Thymus (tissue), 11 donors: ENCODE measurements around the gene CMAS. TPM values are rescaled to one million over a fixed set of nuclear protein-coding genes. Genes with fewer than 3 reads are reported as not detected.
"Not testable (repeated sequence)": the region's sequence is repeated elsewhere in the genome, so short reads cannot be mapped to it uniquely, and the experiment has no call there.

Experiments used
- DNase-seq, 9 donors: peaks; one replicate each; pipeline ENCODE4 v3.0.0-alpha.2; 2013; ENCODE audit warnings: low spot score in 9 of 9, low read depth in 6 of 9, missing footprints in 1 of 9
- H3K27ac ChIP-seq, 2 donors: one replicate each; pipeline ENCODE4 v1.5.1; 2013; ENCODE audit warnings: control low read depth in 1 of 2, low read depth in 1 of 2, low read length in 1 of 2, mild to moderate bottlenecking in 1 of 2, moderate library complexity in 1 of 2
- H3K27me3 ChIP-seq, 2 donors: one replicate each; pipeline ENCODE4 v1.5.1; 2013; ENCODE audit warnings: low read length in 1 of 2; ENCODE audit not compliant: control insufficient read depth in 2 of 2, insufficient read depth in 1 of 2
- H3K36me3 ChIP-seq, 2 donors: one replicate each; pipeline ENCODE4 v1.5.1; 2013; ENCODE audit warnings: low read length in 1 of 2, mild to moderate bottlenecking in 1 of 2, moderate library complexity in 1 of 2; ENCODE audit not compliant: control insufficient read depth in 2 of 2, insufficient read depth in 2 of 2
- H3K4me1 ChIP-seq, 2 donors: one replicate each; pipeline ENCODE4 v1.5.1; 2013; ENCODE audit warnings: low read length in 2 of 2; ENCODE audit not compliant: control insufficient read depth in 2 of 2, insufficient read depth in 2 of 2
- H3K4me3 ChIP-seq, 2 donors: one replicate each; pipeline ENCODE4 v1.5.1; 2013; ENCODE audit warnings: low read length in 2 of 2, control low read depth in 1 of 2, mild to moderate bottlenecking in 1 of 2
- H3K9me3 ChIP-seq, 2 donors: one replicate each; pipeline ENCODE4 v1.5.1; 2013; ENCODE audit warnings: low read length in 1 of 2, mild to moderate bottlenecking in 1 of 2; ENCODE audit not compliant: control insufficient read depth in 2 of 2, insufficient read depth in 1 of 2
- WGBS: extraction: QIAGEN DNeasy Blood & Tissue Kit; methylation state at CpG from one replicate; pipeline ENCODE4 v1.1.7; 2013; 5-methylcytosine and 5-hydroxymethylcytosine counted together
- polyA plus RNA-seq: library from polyadenylated mRNA; stranded (reverse); fragments of 200-250 nt; gene quantifications from one replicate; pipeline ENCODE4 v1.2.3, GENCODE V29; 2013
- total RNA-seq: library from RNA; stranded (reverse); fragments of 120-200 nt; gene quantifications from one replicate; pipeline ENCODE4 v1.2.4, GENCODE V29; 2013
- donor health status: healthy.

CMAS gene
- total and polyA plus RNA-seq, 2 donors = 24.8 to 44.7 TPM

DNA sequence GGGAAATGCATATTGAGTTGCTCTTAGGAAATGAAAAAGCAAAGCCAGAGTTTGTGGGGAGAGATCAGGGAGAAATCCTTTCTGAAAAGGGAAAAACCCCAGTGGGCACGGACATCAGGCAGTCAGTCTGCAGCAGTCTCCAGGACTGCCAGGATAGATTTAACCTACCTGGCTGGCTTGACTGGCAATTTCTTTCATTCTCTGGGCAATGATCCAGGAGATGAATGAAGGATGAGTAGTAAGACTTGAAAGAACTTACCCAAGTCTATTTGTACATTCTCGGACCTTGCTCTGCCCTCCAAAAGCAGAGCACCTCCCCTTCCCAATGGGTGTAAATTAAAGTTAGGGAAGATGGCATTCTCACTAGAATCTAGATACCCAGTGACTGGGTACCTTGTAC, 42.9 kb downstream of the CMAS start:
- Histone ChIP-seq H3K4me3 (no peak overlapping the region), H3K9me3 (no peaks in the 10 kb centered on the region), H3K4me1 (no peaks in the 10 kb centered on the region), H3K27me3 (no peaks in the 10 kb centered on the region), H3K27ac (no peak overlapping the region), H3K36me3 (no peaks in the 10 kb centered on the region)
- 96% methylated on average over 2 of the region's 2 CpGs for WGBS
- no peak for DNase-seq

- Histone ChIP-seq H3K27ac (no peak overlapping the region), H3K9me3 (no peaks in the 10 kb centered on the region), H3K36me3 (no peaks in the 10 kb centered on the region), H3K27me3 (no peaks in the 10 kb centered on the region), H3K4me1 (no peaks in the 10 kb centered on the region), H3K4me3 (no peak overlapping the region)
- WGBS = 95% methylated on average over 2 of the region's 2 CpGs
- no peak for DNase-seq
These were observed 43.5 kb downstream of the CMAS start for GRCh38 chr12:22089486-22089885.

DNA sequence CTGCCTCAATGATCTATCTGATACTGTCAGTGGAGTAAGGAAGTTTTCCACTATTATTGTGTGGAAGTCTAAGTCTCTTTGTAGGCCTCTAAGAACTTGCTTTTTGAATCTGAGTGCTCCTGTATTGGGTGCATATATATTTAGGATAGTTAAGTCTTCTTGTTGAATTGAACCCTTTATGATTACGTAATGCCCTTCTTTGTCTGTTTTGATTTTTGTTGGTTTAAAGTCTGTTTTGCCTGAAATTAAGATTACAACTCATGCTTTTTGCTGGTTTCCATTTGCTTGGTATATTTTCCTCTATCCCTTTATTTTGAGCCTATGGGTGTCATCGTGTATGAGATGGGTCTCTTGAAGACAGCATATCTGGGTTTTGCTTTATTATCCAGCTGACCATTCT, 53.0 kb downstream of the CMAS start:
- not testable (repeated sequence) for H3K9me3 ChIP-seq, H3K27ac ChIP-seq, H3K27me3 ChIP-seq, H3K4me3 ChIP-seq, H3K36me3 ChIP-seq, DNase-seq
- peaks cover 0 to 16% of the 10 kb centered on the region in 2 donors for H3K4me1 ChIP-seq
- WGBS = 97% methylated on average over 2 of the region's 2 CpGs

DNA sequence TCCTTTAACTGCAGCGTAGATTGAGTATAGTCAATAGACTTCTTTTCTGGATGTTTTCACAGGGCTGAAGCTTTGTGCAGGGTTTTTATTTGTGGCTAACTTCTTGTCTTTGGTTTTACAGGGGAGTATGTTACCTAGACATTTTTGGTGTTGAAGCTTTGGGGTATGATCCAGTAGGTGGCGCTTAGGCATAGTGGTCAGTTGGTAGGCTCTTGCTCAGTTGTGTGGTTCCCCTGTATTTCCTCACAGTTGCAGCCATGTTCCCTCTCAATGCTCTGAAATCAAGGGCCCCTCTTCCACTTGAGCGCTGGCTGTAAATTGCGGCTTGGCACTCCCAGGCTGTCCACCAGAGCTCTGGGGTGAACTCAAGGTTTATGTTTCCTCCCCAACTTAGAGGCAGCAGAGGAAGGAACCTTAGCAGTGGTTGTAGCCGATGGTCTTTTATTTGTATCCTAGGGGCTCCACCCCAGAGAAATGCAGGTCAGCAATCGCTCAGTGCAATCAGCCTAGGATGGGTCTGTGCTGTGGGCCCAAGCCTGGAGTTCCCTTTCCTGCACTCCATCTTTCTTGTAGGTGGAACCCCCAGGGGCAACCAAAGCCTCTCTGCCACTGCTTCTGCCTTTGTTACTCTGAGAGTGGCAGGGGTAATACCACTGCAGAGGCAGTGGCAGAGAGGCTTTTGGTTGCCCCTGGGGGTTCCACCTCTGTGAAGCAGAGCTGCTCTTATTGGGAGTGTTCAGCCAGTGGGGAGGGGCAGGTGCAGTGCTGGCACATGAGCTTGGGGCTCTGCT, 55.1 kb downstream of the CMAS start:
- Histone ChIP-seq H3K36me3 (no peaks in the 10 kb centered on the region), H3K27ac (peak overlapping the region in 1 of 2 donors; percentile 17)

GRCh38 chr12:22101749-22102243, 55.8 kb downstream of the CMAS start:
- Histone ChIP-seq H3K4me3 (no peak overlapping the region), H3K27me3 (no peaks in the 10 kb centered on the region), H3K4me1 (peaks cover 0 to 16% of the 10 kb centered on the region in 2 donors), H3K27ac (peak overlapping the region in 1 of 2 donors; percentile 17), H3K36me3 (no peaks in the 10 kb centered on the region), H3K9me3 (no peaks in the 10 kb centered on the region)
- peak in 1 of 9 donors; percentile 47 for DNase-seq
- WGBS = 20% methylated on average over 5 of the region's 5 CpGs

More for the DNA sequence above, 55.1 kb downstream of the CMAS start:
- peaks cover 0 to 16% of the 10 kb centered on the region in 2 donors for H3K4me1 ChIP-seq
- 83% methylated on average over 6 of the region's 6 CpGs for WGBS
- no peak overlapping the region for H3K4me3 ChIP-seq
- no peaks in the 10 kb centered on the region for H3K9me3 ChIP-seq
- DNase-seq = peak in 7 of 9 donors; percentile 19 to 67 (median 29)
- H3K27me3 ChIP-seq = no peaks in the 10 kb centered on the region

DNA sequence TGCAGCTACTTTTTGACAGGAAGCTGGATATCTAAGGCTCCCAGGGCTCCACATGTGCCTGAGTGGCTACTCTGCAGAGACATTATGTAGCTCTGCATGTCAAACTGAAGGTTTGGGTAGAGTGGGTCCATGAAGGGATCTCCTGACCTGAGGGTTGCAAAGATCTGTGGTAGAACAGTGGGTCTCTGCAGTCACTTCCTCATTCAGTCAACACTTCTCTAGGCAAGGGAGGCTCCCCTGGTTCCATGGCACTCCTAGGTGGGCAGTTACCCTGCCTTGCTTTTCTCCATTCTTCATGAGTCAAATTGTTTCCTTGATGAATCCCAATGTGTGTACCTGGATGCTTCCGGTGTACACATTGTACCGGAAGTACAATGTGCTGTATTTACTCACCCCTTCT, 57.4 kb downstream of the CMAS start:
- DNase-seq = no peak
- no peaks in the 10 kb centered on the region for H3K27me3 ChIP-seq
- no peak overlapping the region for H3K4me3 ChIP-seq
- peaks cover 0 to 16% of the 10 kb centered on the region in 2 donors for H3K4me1 ChIP-seq
- no peaks in the 10 kb centered on the region for H3K9me3 ChIP-seq
- no peak overlapping the region for H3K27ac ChIP-seq
- WGBS = 97% methylated on average over 2 of the region's 2 CpGs
- H3K36me3 ChIP-seq = no peaks in the 10 kb centered on the region

- no peaks in the 10 kb centered on the region for H3K36me3 ChIP-seq
- H3K9me3 ChIP-seq = no peaks in the 10 kb centered on the region
- H3K27me3 ChIP-seq = no peaks in the 10 kb centered on the region
- H3K27ac ChIP-seq = no peak overlapping the region
- no peak overlapping the region for H3K4me3 ChIP-seq
- no peak for DNase-seq
- H3K4me1 ChIP-seq = peaks cover 0 to 16% of the 10 kb centered on the region in 2 donors
These were observed 59.5 kb downstream of the CMAS start for GRCh38 chr12:22105542-22105941.

DNA sequence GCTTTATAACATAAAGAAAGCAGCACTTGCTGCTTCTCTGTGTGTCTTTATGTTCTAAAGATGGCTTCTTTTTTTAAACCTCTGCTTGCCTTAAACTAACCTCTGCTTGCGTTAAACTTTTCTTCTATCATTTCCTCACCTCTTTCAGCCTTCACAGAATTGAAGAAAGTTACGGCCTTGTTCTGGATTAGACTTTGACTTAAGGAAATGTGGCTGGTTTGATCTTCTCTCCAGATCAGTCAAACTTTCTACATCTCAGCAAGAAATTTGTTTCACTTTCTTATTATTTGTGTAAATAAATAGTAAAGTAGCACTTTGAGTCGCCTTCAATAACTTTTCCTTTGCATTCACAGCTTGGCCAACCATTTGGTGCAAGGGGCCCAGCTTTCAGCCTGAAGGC, 64.2 kb downstream of the CMAS start:
- H3K27ac ChIP-seq = no peak overlapping the region
- H3K36me3 ChIP-seq = no peaks in the 10 kb centered on the region
- no peaks in the 10 kb centered on the region for H3K27me3 ChIP-seq
- peak in 1 of 9 donors; percentile 20 for DNase-seq
- 42% methylated on average over 3 of the region's 3 CpGs for WGBS
- no peaks in the 10 kb centered on the region for H3K9me3 ChIP-seq
- no peak overlapping the region for H3K4me3 ChIP-seq
- no peaks in the 10 kb centered on the region for H3K4me1 ChIP-seq
